Colonic mucosa (tissue), 4 donors: Measurements from ENCODE around the gene LRP1B. TPM values are rescaled to one million over a fixed set of nuclear protein-coding genes. Genes with fewer than 3 reads are reported as not detected.

Source experiments
- DNase-seq: peaks from one replicate; pipeline ENCODE4 v3.0.0-alpha.2; 2020
- H3K27ac ChIP-seq: fragments of 200-600 bp; one replicate; pipeline ENCODE4 v1.8.0; 2021
- H3K27me3 ChIP-seq: fragments of 200-600 bp; one replicate; pipeline ENCODE4 v1.8.0; 2021
- H3K36me3 ChIP-seq: fragments of 200-600 bp; one replicate; pipeline ENCODE4 v1.8.0; 2021
- H3K4me1 ChIP-seq: fragments of 200-600 bp; one replicate; pipeline ENCODE4 v1.8.0; 2021; ENCODE audit warnings: mild to moderate bottlenecking
- H3K4me3 ChIP-seq: fragments of 200-600 bp; one replicate; pipeline ENCODE4 v1.8.0; 2021
- H3K9ac ChIP-seq, 2 donors: one replicate each; pipeline ENCODE4 v1.7.0; 2013; ENCODE audit warnings: control low read depth in 2 of 2, low read depth in 2 of 2, low read length in 2 of 2
- H3K9me3 ChIP-seq: fragments of 200-600 bp; one replicate; pipeline ENCODE4 v1.8.0; 2021
- intact Hi-C: fragments of 100-400 bp; cut with DNase I; formaldehyde crosslinking; loops from one replicate; pipeline ENCODE4 v1.14.1; 2022
- total RNA-seq, 2 donors: library from RNA; stranded (reverse); fragmentation: NEBNext Ultra II Directional in 1 of 2; extraction: Animal tissue kit (Norgen Biotek cat#: 25700) in 1 of 2; gene quantifications; one replicate each; pipeline ENCODE4 v1.2.1, GENCODE V29; 2021
- TF ChIP-seq, protein P1 (sequence below): fragments of 200-600 bp; IDR thresholded peaks from one replicate; pipeline ENCODE4 v1.8.0; 2022; ENCODE audit warnings: antibody characterized with exemption, mild to moderate bottlenecking
- donor health status: healthy.
- donor health status: DM: no; HTN: no; CAD: no.
- donor health status: DM: no; HTN: no; CAD: no.

Gene LRP1B
- total RNA-seq, 2 donors from 2014 or later = 0.10 to 0.19 TPM

DNA sequence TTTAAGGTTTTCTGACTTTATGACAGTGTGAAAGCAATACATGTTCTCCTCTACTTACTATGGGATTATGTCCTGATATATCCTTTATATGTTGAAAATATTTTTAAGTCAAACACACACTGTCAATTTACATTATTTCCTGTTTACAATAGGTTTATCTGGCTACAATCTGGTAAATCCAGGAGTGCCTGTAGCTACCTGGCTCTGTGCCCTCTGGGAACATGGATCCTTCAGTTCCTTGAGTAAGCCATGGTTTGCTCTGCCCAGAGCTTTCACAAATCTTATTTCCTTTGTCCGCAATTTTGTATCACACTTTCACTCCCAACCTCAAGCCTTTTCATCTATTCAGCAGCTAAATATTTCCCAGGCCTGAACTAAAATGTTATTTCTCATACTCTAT, 1768.5 kb downstream of the LRP1B start:
- Histone ChIP-seq H3K4me1 (no peaks in the 10 kb centered on the region), H3K27ac (no peak overlapping the region), H3K36me3 (no peaks in the 10 kb centered on the region), H3K27me3 (no peaks in the 10 kb centered on the region), H3K4me3 (no peak overlapping the region), H3K9ac (no peak overlapping the region), H3K9me3 (no peaks in the 10 kb centered on the region)
- DNase-seq = no peak
- TF ChIP-seq, protein P1, sequence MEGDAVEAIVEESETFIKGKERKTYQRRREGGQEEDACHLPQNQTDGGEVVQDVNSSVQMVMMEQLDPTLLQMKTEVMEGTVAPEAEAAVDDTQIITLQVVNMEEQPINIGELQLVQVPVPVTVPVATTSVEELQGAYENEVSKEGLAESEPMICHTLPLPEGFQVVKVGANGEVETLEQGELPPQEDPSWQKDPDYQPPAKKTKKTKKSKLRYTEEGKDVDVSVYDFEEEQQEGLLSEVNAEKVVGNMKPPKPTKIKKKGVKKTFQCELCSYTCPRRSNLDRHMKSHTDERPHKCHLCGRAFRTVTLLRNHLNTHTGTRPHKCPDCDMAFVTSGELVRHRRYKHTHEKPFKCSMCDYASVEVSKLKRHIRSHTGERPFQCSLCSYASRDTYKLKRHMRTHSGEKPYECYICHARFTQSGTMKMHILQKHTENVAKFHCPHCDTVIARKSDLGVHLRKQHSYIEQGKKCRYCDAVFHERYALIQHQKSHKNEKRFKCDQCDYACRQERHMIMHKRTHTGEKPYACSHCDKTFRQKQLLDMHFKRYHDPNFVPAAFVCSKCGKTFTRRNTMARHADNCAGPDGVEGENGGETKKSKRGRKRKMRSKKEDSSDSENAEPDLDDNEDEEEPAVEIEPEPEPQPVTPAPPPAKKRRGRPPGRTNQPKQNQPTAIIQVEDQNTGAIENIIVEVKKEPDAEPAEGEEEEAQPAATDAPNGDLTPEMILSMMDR = no peak
- intact Hi-C loops = no loop called here

DNA sequence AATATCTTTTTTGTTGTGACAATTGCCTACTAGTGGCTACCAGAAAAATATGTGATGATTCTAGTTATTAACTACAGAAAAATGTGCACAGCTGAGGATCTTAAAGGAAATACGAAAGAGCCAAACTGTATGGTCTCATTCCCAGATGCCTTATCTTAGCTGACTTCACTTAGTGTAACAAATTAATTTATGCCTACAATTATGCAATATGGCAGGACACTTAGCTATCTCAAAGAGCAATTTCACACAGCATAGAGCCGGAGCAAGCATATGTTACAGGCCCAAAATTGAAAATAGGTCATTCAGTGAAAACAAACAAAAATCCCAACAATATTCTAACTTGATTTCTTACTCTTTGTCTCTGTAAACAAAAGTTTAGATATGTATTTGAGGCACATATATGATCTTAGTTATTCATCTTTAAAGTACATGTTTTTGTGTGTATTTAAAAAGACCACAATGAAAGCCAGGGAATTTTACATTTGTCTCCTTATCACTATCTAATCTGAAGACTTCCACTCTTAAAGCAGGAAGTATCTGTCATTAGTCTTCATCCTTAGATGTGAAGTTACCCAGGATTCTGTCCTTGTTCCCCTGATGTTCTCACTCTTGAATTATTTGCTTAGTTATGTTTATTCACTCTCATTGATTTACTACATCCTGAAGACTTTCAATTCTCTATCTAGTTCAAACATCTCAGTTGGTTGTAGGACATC, 1771.6 kb downstream of the LRP1B start:
- Histone ChIP-seq H3K36me3 (no peaks in the 10 kb centered on the region), H3K9ac (no peak overlapping the region), H3K4me1 (no peaks in the 10 kb centered on the region), H3K4me3 (no peak overlapping the region), H3K27me3 (no peaks in the 10 kb centered on the region), H3K27ac (no peak overlapping the region), H3K9me3 (no peaks in the 10 kb centered on the region)
- intact Hi-C loops = no loop called here
- no peak for DNase-seq
- TF ChIP-seq, protein P1 = no peak

DNA sequence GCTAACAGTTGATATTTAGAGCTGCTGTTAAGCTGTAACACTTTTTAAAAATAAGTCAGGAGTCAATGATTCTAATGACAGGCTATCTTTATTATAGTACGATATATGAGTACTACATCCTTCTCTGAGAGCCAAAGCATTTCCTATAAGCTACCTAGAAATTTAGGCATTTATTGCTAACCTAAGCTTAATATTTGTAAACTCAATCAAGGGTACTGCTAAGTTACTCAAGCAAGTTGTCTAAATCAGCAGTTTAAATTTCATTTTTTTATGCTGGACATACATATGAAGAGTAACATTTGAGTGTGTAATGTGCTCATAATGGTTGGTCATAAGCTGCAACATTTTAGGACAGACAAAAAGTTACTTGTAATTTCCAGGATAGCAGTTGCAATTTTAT, 1774.1 kb downstream of the LRP1B start:
- intact Hi-C loops = no loop called here
- no peaks in the 10 kb centered on the region for H3K4me1 ChIP-seq
- H3K27me3 ChIP-seq = no peaks in the 10 kb centered on the region
- no peak overlapping the region for H3K4me3 ChIP-seq
- no peak overlapping the region for H3K27ac ChIP-seq
- DNase-seq = no peak
- no peak overlapping the region for H3K9ac ChIP-seq
- no peaks in the 10 kb centered on the region for H3K9me3 ChIP-seq
- TF ChIP-seq, protein P1 = no peak
- H3K36me3 ChIP-seq = no peaks in the 10 kb centered on the region

DNA sequence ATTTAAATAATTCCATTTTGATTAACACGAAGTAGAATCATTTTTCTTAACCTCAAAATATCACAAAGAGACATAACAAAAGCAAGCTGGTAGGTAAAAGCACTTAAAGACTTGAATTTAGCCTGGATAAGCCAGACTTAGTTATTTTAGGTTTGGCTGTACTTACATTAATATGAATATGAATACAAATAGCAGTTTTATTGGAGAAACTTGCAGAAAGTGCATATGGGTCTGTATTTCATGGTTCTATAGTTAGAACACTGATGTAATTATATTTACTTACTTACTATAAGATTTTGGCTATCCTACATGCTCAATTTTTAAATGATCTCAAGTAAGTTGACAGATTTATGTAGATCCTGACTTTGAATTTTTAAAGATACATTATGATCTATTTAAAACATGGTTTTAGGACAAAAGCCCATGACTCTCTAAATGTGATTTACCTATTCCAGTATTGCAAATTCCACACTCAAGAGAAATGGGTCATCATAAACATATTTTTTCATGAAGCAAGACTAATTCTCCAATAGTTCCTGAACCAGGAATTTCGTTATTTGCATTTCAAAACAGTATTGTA, 1775.2 kb downstream of the LRP1B start:
- intact Hi-C loops = no loop called here
- Histone ChIP-seq H3K9me3 (no peaks in the 10 kb centered on the region), H3K27me3 (no peaks in the 10 kb centered on the region)

DNA sequence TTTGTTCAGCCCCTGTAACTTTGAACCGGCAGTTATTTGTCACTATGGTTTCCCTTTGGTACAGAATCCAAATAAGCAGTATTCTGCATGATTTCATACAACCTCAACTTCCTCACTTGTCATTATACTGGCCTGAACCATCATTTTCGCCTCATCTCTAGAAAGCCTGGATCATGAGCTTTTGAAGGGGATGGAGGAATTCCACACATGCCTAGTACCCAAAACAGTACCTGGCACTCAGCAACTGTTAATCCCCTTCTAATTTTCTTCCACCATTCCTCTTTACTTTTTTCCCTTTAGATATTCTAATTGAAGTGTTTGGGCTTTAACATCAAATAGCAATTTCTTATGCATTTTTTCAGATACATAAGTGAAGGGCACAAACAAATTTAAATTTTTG, 1776.3 kb downstream of the LRP1B start:
- Histone ChIP-seq H3K9me3 (no peaks in the 10 kb centered on the region), H3K4me3 (no peak overlapping the region), H3K9ac (no peak overlapping the region), H3K27me3 (no peaks in the 10 kb centered on the region), H3K27ac (no peak overlapping the region), H3K36me3 (no peaks in the 10 kb centered on the region), H3K4me1 (no peaks in the 10 kb centered on the region)
- intact Hi-C loops = no loop called here
- DNase-seq = no peak
- TF ChIP-seq, protein P1 = no peak

More for the DNA sequence above, 1775.2 kb downstream of the LRP1B start:
- Histone ChIP-seq H3K27ac (no peak overlapping the region), H3K4me1 (no peaks in the 10 kb centered on the region), H3K4me3 (no peak overlapping the region), H3K36me3 (no peaks in the 10 kb centered on the region), H3K9ac (no peak overlapping the region)
- no peak for DNase-seq
- TF ChIP-seq, protein P1 = no peak
